ENCODE results near the gene HECTD1. TPM values are rescaled to one million over a fixed set of nuclear protein-coding genes. Genes with fewer than 3 reads are reported as not detected.
"Not testable (repeated sequence)": the region's sequence is repeated elsewhere in the genome, so short reads cannot be mapped to it uniquely, and the experiment has no call there.

HECTD1 gene
- total RNA-seq, 4 donors from 2014 or later = 183 to 293 (median 208) TPM

DNA sequence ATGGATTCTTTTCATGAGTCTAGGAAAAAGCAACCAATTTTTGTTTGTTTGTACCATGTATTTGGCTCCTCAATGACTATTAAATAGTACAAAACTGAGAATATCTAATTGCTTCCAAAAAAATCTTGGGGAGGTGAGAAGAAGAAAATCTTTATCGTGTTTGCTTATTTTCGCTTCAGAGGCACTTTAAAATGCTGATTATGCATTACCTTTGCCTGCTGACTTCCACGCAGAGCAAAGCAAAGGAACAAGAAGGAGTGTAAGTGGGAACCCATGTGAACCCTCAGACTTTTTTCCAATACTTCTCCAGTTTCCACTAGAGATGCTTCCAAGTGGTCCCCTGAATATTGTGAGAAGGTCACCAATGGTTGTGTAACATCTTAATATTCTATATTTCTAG is 138.2 kb downstream of the HECTD1 start:
- Histone ChIP-seq H3K4me3 (no peak overlapping the region), H3K27me3 (no peaks in the 10 kb centered on the region), H3K9me3 (no peaks in the 10 kb centered on the region), H3K4me1 (no peaks in the 10 kb centered on the region), H3K27ac (no peak overlapping the region), H3K36me3 (no peaks in the 10 kb centered on the region)
- TF ChIP-seq, protein P1, sequence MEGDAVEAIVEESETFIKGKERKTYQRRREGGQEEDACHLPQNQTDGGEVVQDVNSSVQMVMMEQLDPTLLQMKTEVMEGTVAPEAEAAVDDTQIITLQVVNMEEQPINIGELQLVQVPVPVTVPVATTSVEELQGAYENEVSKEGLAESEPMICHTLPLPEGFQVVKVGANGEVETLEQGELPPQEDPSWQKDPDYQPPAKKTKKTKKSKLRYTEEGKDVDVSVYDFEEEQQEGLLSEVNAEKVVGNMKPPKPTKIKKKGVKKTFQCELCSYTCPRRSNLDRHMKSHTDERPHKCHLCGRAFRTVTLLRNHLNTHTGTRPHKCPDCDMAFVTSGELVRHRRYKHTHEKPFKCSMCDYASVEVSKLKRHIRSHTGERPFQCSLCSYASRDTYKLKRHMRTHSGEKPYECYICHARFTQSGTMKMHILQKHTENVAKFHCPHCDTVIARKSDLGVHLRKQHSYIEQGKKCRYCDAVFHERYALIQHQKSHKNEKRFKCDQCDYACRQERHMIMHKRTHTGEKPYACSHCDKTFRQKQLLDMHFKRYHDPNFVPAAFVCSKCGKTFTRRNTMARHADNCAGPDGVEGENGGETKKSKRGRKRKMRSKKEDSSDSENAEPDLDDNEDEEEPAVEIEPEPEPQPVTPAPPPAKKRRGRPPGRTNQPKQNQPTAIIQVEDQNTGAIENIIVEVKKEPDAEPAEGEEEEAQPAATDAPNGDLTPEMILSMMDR (IDR thresholded peaks at IDR 0.05) = no peak
- TF ChIP-seq POLR2A (IDR thresholded peaks at IDR 0.05) = no peak
- DNase-seq = no peak

DNA sequence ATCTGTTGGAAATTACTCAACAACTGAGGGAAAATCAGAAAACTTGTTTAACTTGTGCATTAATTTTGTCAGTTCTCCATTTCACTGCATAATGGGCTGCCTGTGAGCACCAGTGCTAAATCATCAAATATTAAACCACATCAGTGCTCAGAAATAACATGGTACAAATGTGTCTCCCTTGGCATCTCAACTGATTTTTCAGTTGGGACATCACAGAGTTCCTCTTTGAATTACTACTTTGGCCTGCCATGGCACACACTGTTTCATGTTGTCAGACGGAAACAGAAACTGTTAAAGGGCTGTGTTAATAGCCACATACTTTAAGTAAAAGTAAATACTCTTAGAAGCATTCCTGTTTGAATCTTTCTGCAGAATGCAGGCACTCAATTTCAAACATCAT is 139.4 kb downstream of the HECTD1 start:
- no peak for TF ChIP-seq POLR2A (IDR thresholded peaks at IDR 0.05)
- TF ChIP-seq, protein P1 (IDR thresholded peaks at IDR 0.05) = no peak
- H3K27ac ChIP-seq = no peak overlapping the region
- H3K4me3 ChIP-seq = no peak overlapping the region
- no peaks in the 10 kb centered on the region for H3K9me3 ChIP-seq
- H3K36me3 ChIP-seq = no peaks in the 10 kb centered on the region
- H3K4me1 ChIP-seq = no peaks in the 10 kb centered on the region
- DNase-seq = no peak
- no peaks in the 10 kb centered on the region for H3K27me3 ChIP-seq

DNA sequence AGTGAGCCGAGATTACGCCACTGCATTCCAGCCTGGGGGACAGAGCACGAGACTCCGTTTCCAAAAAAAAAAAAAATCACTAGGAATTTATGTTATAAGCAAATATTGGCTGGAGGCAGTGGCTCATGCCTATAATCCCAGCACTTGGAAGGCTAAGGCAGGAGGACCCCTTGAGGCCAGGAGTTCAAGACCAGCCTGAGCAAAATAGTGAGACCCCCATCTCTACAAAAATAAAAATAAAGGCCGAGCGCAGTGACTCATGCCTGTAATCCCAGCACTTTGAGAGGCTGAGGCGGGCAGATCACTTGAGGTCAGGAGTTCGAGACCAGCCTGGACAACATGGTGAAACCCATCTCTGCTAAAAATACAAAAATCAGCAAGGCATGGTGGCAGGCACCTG is 144.7 kb downstream of the HECTD1 start:
- not testable (repeated sequence) for H3K27ac ChIP-seq, H3K27me3 ChIP-seq

DNA sequence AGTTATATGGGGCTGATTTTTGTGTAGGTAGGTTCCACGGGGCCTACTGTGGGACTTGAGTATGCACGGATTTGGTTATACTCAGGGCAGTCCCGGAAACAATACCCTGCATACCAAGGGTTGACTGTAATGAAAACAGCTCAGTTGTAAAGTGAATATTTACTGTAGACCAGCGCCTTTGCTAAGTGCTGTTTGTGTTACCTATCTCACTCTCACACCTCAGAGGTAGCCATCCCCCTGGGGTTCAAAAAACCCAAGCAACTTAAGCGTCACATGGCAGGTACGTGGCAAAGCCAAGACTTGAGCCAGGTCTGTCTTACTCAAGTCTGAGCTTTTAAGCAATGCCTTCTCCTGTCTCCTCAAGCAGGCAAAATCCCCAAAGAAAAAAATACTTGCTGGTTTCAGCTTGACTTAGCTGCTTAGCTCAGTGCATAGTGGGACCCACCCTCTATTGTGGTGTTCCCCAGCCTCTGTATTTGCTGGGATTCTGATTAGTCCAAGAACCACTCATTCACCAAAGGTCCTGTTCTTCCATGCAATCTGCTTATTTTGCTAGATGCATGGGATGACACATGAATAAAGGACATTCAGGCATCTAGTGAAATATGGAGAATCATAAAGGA is 147.2 kb downstream of the HECTD1 start:
- DNase-seq = no peak

More for the DNA sequence above, 144.7 kb downstream of the HECTD1 start:
- not testable (repeated sequence) for H3K9me3 ChIP-seq, H3K4me1 ChIP-seq, H3K4me3 ChIP-seq, H3K36me3 ChIP-seq, DNase-seq

DNA sequence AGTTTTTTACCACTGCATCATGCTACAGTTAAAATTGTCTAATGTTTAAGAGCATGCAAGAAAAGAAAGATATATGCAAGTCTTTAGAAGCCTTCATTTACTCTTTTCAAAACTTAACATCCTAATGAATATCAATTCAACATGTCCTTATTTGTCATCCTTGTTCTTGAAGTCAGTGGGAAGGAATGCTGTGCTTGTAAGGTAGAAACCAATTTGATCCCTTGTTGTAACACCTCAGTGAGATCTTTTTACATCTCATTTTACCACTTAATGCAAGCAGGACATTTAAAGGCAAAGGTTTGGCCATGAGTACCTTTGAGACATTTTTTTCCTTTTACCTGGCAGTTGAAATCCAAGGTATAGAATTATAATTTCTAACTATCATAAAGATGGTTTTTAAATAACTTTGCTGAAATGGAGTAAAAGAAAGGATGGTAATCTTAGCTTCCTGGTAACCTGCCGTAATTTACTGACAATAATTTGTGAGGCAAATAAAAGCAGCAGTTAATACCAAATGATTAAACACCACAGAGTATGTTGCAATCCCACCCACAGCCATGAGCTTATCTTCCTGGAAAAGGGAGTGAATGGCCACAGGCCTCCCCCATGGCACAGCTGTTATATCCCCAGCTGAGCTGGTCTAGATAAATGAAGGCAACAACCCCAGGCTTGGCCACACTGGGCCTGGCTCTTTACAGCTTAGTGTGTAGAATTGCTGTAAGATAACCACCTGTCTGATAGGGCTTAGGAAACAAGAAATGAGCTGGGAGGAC is 148.3 kb downstream of the HECTD1 start:
- TF ChIP-seq POLR2A (IDR thresholded peaks at IDR 0.05) = no peak
- TF ChIP-seq, protein P1 (IDR thresholded peaks at IDR 0.05) = no peak
- no peak for DNase-seq
- H3K9me3 ChIP-seq = no peaks in the 10 kb centered on the region
- peaks cover 0 to 3% (median 0%) of the 10 kb centered on the region in 4 donors for H3K4me1 ChIP-seq
- no peak overlapping the region for H3K27ac ChIP-seq
- no peaks in the 10 kb centered on the region for H3K27me3 ChIP-seq
- no peaks in the 10 kb centered on the region for H3K36me3 ChIP-seq
- no peak overlapping the region for H3K4me3 ChIP-seq

More for the DNA sequence above, 147.2 kb downstream of the HECTD1 start:
- Histone ChIP-seq H3K4me1 (peaks cover 0 to 3% (median 0%) of the 10 kb centered on the region in 4 donors), H3K36me3 (no peaks in the 10 kb centered on the region), H3K27me3 (no peaks in the 10 kb centered on the region), H3K9me3 (no peaks in the 10 kb centered on the region), H3K27ac (no peak overlapping the region), H3K4me3 (no peak overlapping the region)
- TF ChIP-seq POLR2A (IDR thresholded peaks at IDR 0.05) = no peak
- TF ChIP-seq, protein P1 (IDR thresholded peaks at IDR 0.05) = no peak

DNA sequence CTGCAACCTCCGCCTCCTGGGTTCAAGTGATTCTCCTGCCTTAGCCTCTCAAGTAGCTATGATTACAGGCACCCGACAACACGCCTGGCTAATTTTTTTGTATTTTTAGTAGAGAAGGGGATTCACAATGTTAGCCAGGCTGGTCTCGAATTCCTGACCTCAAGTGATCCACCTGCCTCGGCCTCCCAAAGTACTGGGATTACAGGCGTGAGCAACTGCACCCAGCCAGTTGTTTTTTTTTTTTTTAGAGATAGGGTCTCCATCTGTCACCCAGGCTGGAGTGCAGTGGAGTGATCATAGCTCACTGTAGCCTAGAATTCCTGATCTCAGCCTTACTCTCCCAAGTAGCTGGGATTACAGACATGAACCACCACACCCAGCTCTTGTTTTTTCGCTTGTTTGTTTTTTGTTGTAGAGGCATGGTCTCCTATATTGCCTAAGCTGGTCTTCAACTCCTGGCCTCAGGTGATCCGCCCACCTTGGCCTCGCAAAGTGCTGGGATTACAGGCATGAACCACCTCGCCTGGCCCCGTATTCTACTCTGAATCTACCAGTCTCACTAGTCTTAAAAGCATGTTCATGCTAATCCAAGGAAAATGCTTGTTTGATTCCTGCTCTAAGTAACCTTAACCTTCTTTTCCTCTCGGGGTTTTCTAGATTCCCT is 149.8 kb downstream of the HECTD1 start:
- DNase-seq = no peak
- no peak for TF ChIP-seq POLR2A (IDR thresholded peaks at IDR 0.05)
- TF ChIP-seq, protein P1 (IDR thresholded peaks at IDR 0.05) = no peak
- Histone ChIP-seq H3K9me3 (no peaks in the 10 kb centered on the region), H3K36me3 (no peaks in the 10 kb centered on the region), H3K27me3 (no peaks in the 10 kb centered on the region), H3K4me3 (no peak overlapping the region), H3K27ac (no peak overlapping the region), H3K4me1 (peaks cover 0 to 3% (median 0%) of the 10 kb centered on the region in 4 donors)

Measured in Peyer's patch (tissue), 4 donors.